ENCODE data around the gene RSBN1. TPM values are rescaled to one million over a fixed set of nuclear protein-coding genes. Genes with fewer than 3 reads are reported as not detected.

Gene RSBN1
- total RNA-seq, 1 experiment from 2014 or later = 10.7 TPM

- in situ Hi-C loops (cut with HindIII; ENCODE audit: low pct_unique_long_range_greater_than_20kb, low sequenced_read_pairs) = no loop called here
- no TSS peak for BruUV-seq (replicated peaks)
- Histone ChIP-seq H3K27me3 (ENCODE audit: control insufficient read depth, insufficient read depth, low read length) (no peaks in the 10 kb centered on the region), H3K36me3 (ENCODE audit: control insufficient read depth, insufficient read depth, low read length) (peaks cover 9% of the 10 kb centered on the region; the same call in 1 of the 2 replicates), H3K4me1 (ENCODE audit: control insufficient read depth, insufficient read depth, low read length) (no peaks in the 10 kb centered on the region), H3K9me3 (ENCODE audit: control insufficient read depth, insufficient read depth, low read depth, low read length) (no peaks in the 10 kb centered on the region), H3K27ac (ENCODE audit: low read length) (no peak overlapping the region), H3K4me3 (ENCODE audit: low read depth in 2 of 2, low read length in 2 of 2) (no peak overlapping the region)
- ATAC-seq (no peak), DNase-seq (ENCODE audit: low read depth, low spot score) (no peak)
- TF ChIP-seq REST (IDR thresholded peaks at IDR 0.05; ENCODE audit: insufficient read depth in 1 of 2, low read depth in 2 of 2, low read length in 1 of 2) (no peak), CTCF (IDR thresholded peaks at IDR 0.05) (no peak), POLR2AphosphoS5 (IDR thresholded peaks at IDR 0.05; ENCODE audit: low read depth, low read length) (no peak), SIN3A (IDR thresholded peaks at IDR 0.05; ENCODE audit: borderline replicate concordance, insufficient read depth, low read depth, low read length) (no peak), TCF7L2 (IDR thresholded peaks at IDR 0.05; ENCODE audit: low read depth, low read length) (no peak)
- intact Hi-C loops (cut with micrococcal nuclease; ENCODE audit: unreplicated experiment) = no loop called here
- CTCF ChIA-PET = no interaction called here
- POLR2A ChIA-PET = no interaction called here
Observed at GRCh38 chr1:113751516-113751915, 60.8 kb downstream of the RSBN1 start.

GRCh38 chr1:113751114-113751513, 61.2 kb downstream of the RSBN1 start:
- Histone ChIP-seq H3K27me3 (ENCODE audit: control insufficient read depth, insufficient read depth, low read length) (no peaks in the 10 kb centered on the region), H3K27ac (ENCODE audit: low read length) (no peak overlapping the region), H3K4me3 (ENCODE audit: low read depth in 2 of 2, low read length in 2 of 2) (no peak overlapping the region), H3K4me1 (ENCODE audit: control insufficient read depth, insufficient read depth, low read length) (no peaks in the 10 kb centered on the region), H3K9me3 (ENCODE audit: control insufficient read depth, insufficient read depth, low read depth, low read length) (no peaks in the 10 kb centered on the region), H3K36me3 (ENCODE audit: control insufficient read depth, insufficient read depth, low read length) (peaks cover 9% of the 10 kb centered on the region; the same call in 1 of the 2 replicates)
- BruUV-seq (replicated peaks) = no TSS peak
- ATAC-seq = no peak
- POLR2A ChIA-PET = no interaction called here
- TF ChIP-seq POLR2AphosphoS5 (IDR thresholded peaks at IDR 0.05; ENCODE audit: low read depth, low read length) (no peak), TCF7L2 (IDR thresholded peaks at IDR 0.05; ENCODE audit: low read depth, low read length) (no peak), SIN3A (IDR thresholded peaks at IDR 0.05; ENCODE audit: borderline replicate concordance, insufficient read depth, low read depth, low read length) (no peak), CTCF (IDR thresholded peaks at IDR 0.05) (no peak), REST (IDR thresholded peaks at IDR 0.05; ENCODE audit: insufficient read depth in 1 of 2, low read depth in 2 of 2, low read length in 1 of 2) (no peak)
- in situ Hi-C loops (cut with HindIII; ENCODE audit: low pct_unique_long_range_greater_than_20kb, low sequenced_read_pairs) = no loop called here
- intact Hi-C loops (cut with micrococcal nuclease; ENCODE audit: unreplicated experiment) = no loop called here
- no peak for DNase-seq (ENCODE audit: low read depth, low spot score)
- CTCF ChIA-PET = no interaction called here
